Endothelial cell (in vitro differentiated cells): ENCODE data around the gene EVC. TPM values are rescaled to one million over a fixed set of nuclear protein-coding genes. Genes with fewer than 3 reads are reported as not detected.
A peak's percentile ranks its signal among the peaks of the same experiment; 100 is the strongest.

Experiments
- DNase-seq: peaks from one replicate; pipeline ENCODE4 v3.0.0; 2021; ENCODE audit warnings: low spot score
- H3K27ac Mint-ChIP-seq: one replicate; pipeline ENCODE4 v1.8.0; 2021; ENCODE audit warnings: mixed read lengths, inconsistent platforms; ENCODE audit not compliant: unreplicated experiment
- H3K27me3 Mint-ChIP-seq: one replicate; pipeline ENCODE4 v1.8.0; 2021; ENCODE audit warnings: mild to moderate bottlenecking, moderate library complexity, mixed read lengths, inconsistent platforms; ENCODE audit not compliant: unreplicated experiment
- H3K36me3 Mint-ChIP-seq: one replicate; pipeline ENCODE4 v1.8.0; 2021; ENCODE audit warnings: mild to moderate bottlenecking, low read depth, mixed read lengths, inconsistent platforms; ENCODE audit not compliant: unreplicated experiment
- H3K4me1 Mint-ChIP-seq: one replicate; pipeline ENCODE4 v1.8.0; 2021; ENCODE audit warnings: mild to moderate bottlenecking, mixed read lengths, inconsistent platforms; ENCODE audit not compliant: unreplicated experiment
- H3K4me3 Mint-ChIP-seq: one replicate; pipeline ENCODE4 v1.8.0; 2021; ENCODE audit warnings: mild to moderate bottlenecking, mixed read lengths, inconsistent platforms; ENCODE audit not compliant: unreplicated experiment
- H3K9me3 Mint-ChIP-seq: one replicate; pipeline ENCODE4 v1.8.0; 2021; ENCODE audit warnings: mixed read lengths, inconsistent platforms; ENCODE audit not compliant: unreplicated experiment
- CTCF ChIP-seq: fragments of 200-600 bp; sonication (generic); IDR thresholded peaks from one replicate; pipeline ENCODE4 v1.5.0; 2021; ENCODE audit warnings: antibody characterized with exemption; ENCODE audit not compliant: unreplicated experiment
- total RNA-seq: library from RNA; stranded (reverse); fragmentation: NEBNext Ultra II Directional; extraction: Animal tissue kit (Norgen Biotek cat#: 25700); gene quantifications from one replicate; pipeline ENCODE4 v1.2.1, GENCODE V29; 2021; ENCODE audit not compliant: unreplicated experiment

Gene EVC
- total RNA-seq, 1 donor from 2014 or later, result 14.9 TPM

- Mint-ChIP-seq H3K27ac (no peak overlapping the region), H3K4me3 (no peak overlapping the region), H3K9me3 (no peaks in the 10 kb centered on the region), H3K4me1 (peaks cover 6% of the 10 kb centered on the region), H3K36me3 (peaks cover 34% of the 10 kb centered on the region), H3K27me3 (no peaks in the 10 kb centered on the region)
- DNase-seq, result no peak
- no peak for TF ChIP-seq CTCF
These were observed 89.5 kb downstream of the EVC start for GRCh38 chr4:5800496-5800895.

DNA sequence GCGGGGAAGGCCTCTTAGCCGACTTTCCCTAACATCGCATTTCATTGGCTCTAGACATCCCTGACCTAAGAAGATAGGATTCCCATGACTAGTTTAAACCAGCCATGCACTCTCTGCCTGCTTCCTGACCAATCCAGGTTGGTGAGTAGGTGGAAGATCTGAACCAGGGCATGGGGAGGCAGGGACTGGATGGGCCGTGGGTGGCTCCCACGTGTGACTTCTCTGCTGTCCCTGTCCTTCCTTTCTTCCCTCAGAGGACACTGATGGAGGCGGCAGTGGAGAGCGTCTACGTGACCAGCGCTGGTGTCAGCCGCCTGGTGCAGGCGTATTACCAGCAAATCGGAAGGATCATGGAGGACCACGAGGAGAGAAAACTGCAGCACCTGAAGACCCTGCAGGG, 90.7 kb downstream of the EVC start:
- TF ChIP-seq CTCF, result no peak
- peaks cover 6% of the 10 kb centered on the region for H3K4me1 Mint-ChIP-seq
- peak overlapping the region; percentile 65 for H3K4me3 Mint-ChIP-seq
- H3K27ac Mint-ChIP-seq, result no peak overlapping the region
- DNase-seq, result no peak
- peaks cover 34% of the 10 kb centered on the region for H3K36me3 Mint-ChIP-seq
- no peaks in the 10 kb centered on the region for H3K9me3 Mint-ChIP-seq
- H3K27me3 Mint-ChIP-seq, result no peaks in the 10 kb centered on the region

GRCh38 chr4:5802565-5802964, 91.6 kb downstream of the EVC start:
- Mint-ChIP-seq H3K4me3 (no peak overlapping the region), H3K27ac (no peak overlapping the region), H3K4me1 (peaks cover 6% of the 10 kb centered on the region), H3K36me3 (peaks cover 31% of the 10 kb centered on the region), H3K9me3 (no peaks in the 10 kb centered on the region), H3K27me3 (no peaks in the 10 kb centered on the region)
- TF ChIP-seq CTCF, result no peak
- no peak for DNase-seq

GRCh38 chr4:5804656-5805055, 93.7 kb downstream of the EVC start:
- TF ChIP-seq CTCF, result no peak
- Mint-ChIP-seq H3K27ac (no peak overlapping the region), H3K9me3 (no peaks in the 10 kb centered on the region), H3K36me3 (peaks cover 31% of the 10 kb centered on the region), H3K4me3 (no peak overlapping the region), H3K27me3 (no peaks in the 10 kb centered on the region), H3K4me1 (peaks cover 11% of the 10 kb centered on the region)
- DNase-seq, result no peak

- TF ChIP-seq CTCF, result no peak
- Mint-ChIP-seq H3K4me3 (no peak overlapping the region), H3K4me1 (peaks cover 11% of the 10 kb centered on the region), H3K9me3 (no peaks in the 10 kb centered on the region), H3K36me3 (peaks cover 34% of the 10 kb centered on the region), H3K27ac (no peak overlapping the region), H3K27me3 (peaks cover 3% of the 10 kb centered on the region)
- DNase-seq, result no peak
These were observed 94.3 kb downstream of the EVC start for GRCh38 chr4:5805270-5805669.
